ENCODE results near the gene OR11L1.

Gene OR11L1

GRCh38 chr1:247812637-247813036 is 29.1 kb downstream of the OR11L1 start:
- no peak for DNase-seq (ENCODE audit: low spot score)

GRCh38 chr1:247797518-247797917 is 44.2 kb downstream of the OR11L1 start:
- DNase-seq (ENCODE audit: low spot score) = no peak
